Spleen (tissue), 11 donors: ENCODE results near the gene SOX11. TPM values are rescaled to one million over a fixed set of nuclear protein-coding genes. Genes with fewer than 3 reads are reported as not detected.

Source experiments
- DNase-seq: peaks from one replicate; pipeline ENCODE4 v3.0.0-alpha.2; 2020
- H3K27ac ChIP-seq, 8 donors: fragments of 200-600 bp; sonication (generic) in 7 of 8; 1 replicate in 4 of 8; 2 replicates in 4 of 8; pipeline versions ENCODE4 v1.5.0 to v1.8.0; 2016 to 2021; ENCODE audit warnings: inconsistent platforms in 4 of 8, mild to moderate bottlenecking in 4 of 8, moderate library complexity in 1 of 8
- H3K27me3 ChIP-seq, 7 donors: fragments of 200-600 bp; sonication (generic) in 6 of 7; replicated peaks in 1 of 7; 1 replicate in 4 of 7; 2 replicates in 3 of 7; pipeline versions ENCODE4 v1.5.0 to v1.8.0; 2016 to 2021; ENCODE audit warnings: inconsistent platforms in 3 of 7, mild to moderate bottlenecking in 1 of 7
- H3K36me3 ChIP-seq, 6 donors: fragments of 200-600 bp; sonication (generic) in 5 of 6; 1 replicate in 4 of 6; 2 replicates in 2 of 6; pipeline versions ENCODE4 v1.5.0 to v1.8.0; 2016 to 2021; ENCODE audit warnings: inconsistent platforms in 2 of 6
- H3K4me1 ChIP-seq, 6 donors: fragments of 200-600 bp; sonication (generic) in 5 of 6; 1 replicate in 3 of 6; 2 replicates in 3 of 6; pipeline versions ENCODE4 v1.5.0 to v1.8.0; 2016 to 2021; ENCODE audit warnings: inconsistent platforms in 3 of 6
- H3K4me3 ChIP-seq, 8 donors: fragments of 200-600 bp; sonication (generic) in 7 of 8; 1 replicate in 4 of 8; 2 replicates in 4 of 8; pipeline versions ENCODE4 v1.5.0 to v1.8.0; 2016 to 2021; ENCODE audit warnings: inconsistent platforms in 4 of 8, mild to moderate bottlenecking in 4 of 8, moderate library complexity in 2 of 8
- H3K9me3 ChIP-seq, 8 donors: fragments of 200-600 bp; sonication (generic) in 7 of 8; 1 replicate in 4 of 8; 2 replicates in 4 of 8; pipeline versions ENCODE4 v1.5.0 to v1.8.0; 2016 to 2021; ENCODE audit warnings: inconsistent platforms in 4 of 8
- POLR2A ChIP-seq, 3 donors: fragments of 450-650 bp; IDR thresholded peaks; one replicate each; pipeline ENCODE4 v1.5.1; 2017; ENCODE audit warnings: antibody characterized with exemption in 3 of 3, mild to moderate bottlenecking in 1 of 3
- POLR2AphosphoS5 ChIP-seq, 3 donors: sonication (generic); formaldehyde crosslinking; IDR thresholded peaks; one replicate each; pipeline ENCODE4 v1.5.1; 2017; ENCODE audit warnings: antibody characterized with exemption in 3 of 3
- WGBS, 5 donors: extraction: QIAGEN DNeasy Blood & Tissue Kit in 3 of 5; methylation state at CpG; one replicate each; pipeline versions ENCODE4 v1.1.5 to v1.1.7; 2013 to 2018; 5-methylcytosine and 5-hydroxymethylcytosine counted together
- intact Hi-C: fragments of 100-400 bp; cut with DNase I; formaldehyde crosslinking; loops from one replicate; pipeline ENCODE4 v1.15.0; 2023; ENCODE audit warnings: low total_unique reads
- polyA plus RNA-seq, 3 donors: library from polyadenylated mRNA; stranded (reverse); fragments of 200-250 nt; gene quantifications; one replicate each; pipeline ENCODE4 v1.2.1, GENCODE V29; 2013
- total RNA-seq, 7 donors: library from RNA; depleted of rRNA in 3 of 7; stranded (reverse); fragments of >200 nt in 3 of 7; fragmentation: NEBNext Ultra II Directional in 4 of 7; extraction: Animal tissue kit (Norgen Biotek cat#: 25700) in 4 of 7; gene quantifications; one replicate each; pipeline versions ENCODE4 v1.1.0 to v1.2.1, GENCODE V29; 2016 to 2021
- TF ChIP-seq, protein P1 (sequence below), 11 experiments: fragments of 200-600 bp in 7 of 11; fragments of 450-650 bp in 4 of 11; sonication (generic) in 4 of 11; IDR thresholded peaks in 8 of 11; conservative IDR thresholded peaks in 3 of 11; 1 replicate in 7 of 11; 2 replicates in 4 of 11; pipeline versions ENCODE4 v1.4.0 to v1.8.0; 2016 to 2021; ENCODE audit warnings: antibody characterized with exemption in 11 of 11, inconsistent platforms in 4 of 11, mild to moderate bottlenecking in 1 of 11
- donor health status: healthy with polysubstance abuse.
- donor health status: DM: no; HTN: no; CAD: no; lungs with moderate emphysema.
- donor health status: DM: no; HTN: no; CAD: no.
- donor health status: Bipolar disorder and iron deficiency.
- donor health status: healthy.
- donor health status: DM: no; HTN: no; CAD: no.
- donor health status: DM: yes; HTN: yes; CAD: no.

The SOX11 gene
- total and polyA plus RNA-seq, 10 donors: 0.09 to 0.92 (median 0.29) TPM

DNA sequence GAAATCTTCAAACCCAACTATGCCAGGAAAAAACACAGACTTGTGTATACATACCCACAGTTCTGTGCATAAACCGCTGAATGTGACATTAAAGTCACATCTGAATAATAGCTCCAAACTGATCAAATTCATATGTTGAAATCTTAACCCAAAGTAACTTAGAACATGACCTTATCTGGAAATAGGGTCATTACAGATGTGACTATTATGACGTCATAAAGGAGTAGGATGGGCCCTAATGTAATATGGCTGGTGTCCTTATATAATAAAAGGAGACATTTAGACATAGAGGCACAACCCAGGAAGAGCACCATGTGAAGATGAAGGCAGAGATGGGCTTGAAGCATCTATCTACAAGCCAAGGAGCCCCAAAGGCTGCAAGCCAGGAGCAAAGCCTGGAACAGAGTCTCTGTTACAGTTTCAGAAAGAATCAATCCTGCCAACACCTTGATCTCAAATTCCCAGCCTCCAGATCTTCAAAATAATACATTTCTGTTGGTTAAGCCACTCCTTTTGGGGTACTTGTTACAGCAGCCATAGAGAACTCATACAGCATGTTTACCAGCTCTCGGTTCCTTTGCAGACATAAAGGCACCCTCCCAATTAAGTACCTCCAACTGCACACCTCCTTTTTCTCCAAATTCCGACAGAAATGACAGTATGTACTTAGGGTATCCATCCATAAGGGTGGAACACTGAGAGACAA lies 27.6 kb downstream of the SOX11 start:
- intact Hi-C loops: no loop called here
- TF ChIP-seq, protein P1, sequence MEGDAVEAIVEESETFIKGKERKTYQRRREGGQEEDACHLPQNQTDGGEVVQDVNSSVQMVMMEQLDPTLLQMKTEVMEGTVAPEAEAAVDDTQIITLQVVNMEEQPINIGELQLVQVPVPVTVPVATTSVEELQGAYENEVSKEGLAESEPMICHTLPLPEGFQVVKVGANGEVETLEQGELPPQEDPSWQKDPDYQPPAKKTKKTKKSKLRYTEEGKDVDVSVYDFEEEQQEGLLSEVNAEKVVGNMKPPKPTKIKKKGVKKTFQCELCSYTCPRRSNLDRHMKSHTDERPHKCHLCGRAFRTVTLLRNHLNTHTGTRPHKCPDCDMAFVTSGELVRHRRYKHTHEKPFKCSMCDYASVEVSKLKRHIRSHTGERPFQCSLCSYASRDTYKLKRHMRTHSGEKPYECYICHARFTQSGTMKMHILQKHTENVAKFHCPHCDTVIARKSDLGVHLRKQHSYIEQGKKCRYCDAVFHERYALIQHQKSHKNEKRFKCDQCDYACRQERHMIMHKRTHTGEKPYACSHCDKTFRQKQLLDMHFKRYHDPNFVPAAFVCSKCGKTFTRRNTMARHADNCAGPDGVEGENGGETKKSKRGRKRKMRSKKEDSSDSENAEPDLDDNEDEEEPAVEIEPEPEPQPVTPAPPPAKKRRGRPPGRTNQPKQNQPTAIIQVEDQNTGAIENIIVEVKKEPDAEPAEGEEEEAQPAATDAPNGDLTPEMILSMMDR (IDR thresholded peaks at IDR 0.05 in 8 of 11, conservative IDR thresholded peaks at IDR 0.05 in 3 of 11): no peak
- TF ChIP-seq POLR2A (IDR thresholded peaks at IDR 0.05) (no peak), POLR2AphosphoS5 (IDR thresholded peaks at IDR 0.05) (no peak)
- no peaks in the 10 kb centered on the region for H3K4me1 ChIP-seq
- no peak overlapping the region for H3K4me3 ChIP-seq
- WGBS, 5 donors: 56 to 89% (median 78%) methylated on average over 4 of the region's 4 CpGs
- no peaks in the 10 kb centered on the region for H3K36me3 ChIP-seq
- peaks cover 0 to 10% (median 0%) of the 10 kb centered on the region in 7 donors for H3K27me3 ChIP-seq
- H3K27ac ChIP-seq: no peak overlapping the region
- DNase-seq: no peak
- peaks cover 0 to 23% (median 5%) of the 10 kb centered on the region in 8 donors for H3K9me3 ChIP-seq

DNA sequence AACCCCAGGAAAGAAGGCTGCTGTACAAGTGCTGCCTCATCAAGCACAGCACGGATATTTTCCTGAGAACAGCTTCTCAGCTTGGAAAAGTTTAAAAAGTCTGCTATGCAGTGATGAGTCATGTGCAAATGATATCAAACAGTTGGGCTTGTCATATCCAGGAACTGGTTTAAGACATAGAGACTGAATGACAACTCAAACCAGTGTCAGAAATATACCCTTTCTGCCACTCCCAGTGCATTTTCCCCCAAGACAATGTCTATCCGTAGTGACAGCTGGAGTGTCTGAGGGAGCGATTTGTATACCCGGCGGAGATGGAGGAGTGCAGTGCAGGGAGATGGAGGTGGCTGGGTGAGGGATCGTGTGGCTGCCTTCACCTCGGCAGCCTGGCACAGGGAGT lies 28.2 kb downstream of the SOX11 start:
- Histone ChIP-seq H3K27ac (no peak overlapping the region), H3K36me3 (no peaks in the 10 kb centered on the region), H3K4me1 (no peaks in the 10 kb centered on the region), H3K4me3 (no peak overlapping the region), H3K27me3 (peaks cover 0 to 10% (median 0%) of the 10 kb centered on the region in 7 donors), H3K9me3 (peaks cover 0 to 23% (median 5%) of the 10 kb centered on the region in 8 donors)
- TF ChIP-seq POLR2AphosphoS5 (IDR thresholded peaks at IDR 0.05): no peak
- TF ChIP-seq POLR2A (IDR thresholded peaks at IDR 0.05): no peak
- TF ChIP-seq, protein P1 (IDR thresholded peaks at IDR 0.05 in 8 of 11, conservative IDR thresholded peaks at IDR 0.05 in 3 of 11): no peak
- DNase-seq: no peak
- WGBS, 5 donors: 73 to 82% (median 78%) methylated on average over 7 of the region's 7 CpGs
- intact Hi-C loops: no loop called here

DNA sequence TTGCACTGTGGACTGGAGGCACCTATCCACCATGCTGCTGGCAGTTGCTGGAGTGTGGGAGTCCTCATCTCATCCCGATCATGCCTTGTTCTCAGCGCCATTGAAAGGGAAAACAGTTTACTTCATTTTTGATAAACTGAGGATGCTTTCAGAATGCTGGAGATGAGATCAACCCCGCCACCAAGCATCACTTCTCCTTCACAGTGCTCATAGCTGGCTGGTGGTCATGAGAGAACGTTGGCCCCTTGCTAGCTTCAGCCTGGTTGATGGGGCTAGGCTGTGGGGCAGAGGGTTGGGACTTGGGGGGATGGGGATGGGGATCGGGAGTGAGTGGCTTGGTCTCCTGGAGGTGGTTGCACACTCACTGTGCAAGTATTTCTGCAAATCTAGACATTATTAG lies 30.1 kb downstream of the SOX11 start:
- DNase-seq: no peak
- peaks cover 0 to 6% (median 0%) of the 10 kb centered on the region in 6 donors for H3K4me1 ChIP-seq
- H3K9me3 ChIP-seq: peaks cover 0 to 23% (median 5%) of the 10 kb centered on the region in 8 donors
- WGBS, 5 donors: 73 to 89% (median 83%) methylated on average over 5 of the region's 5 CpGs
- H3K27ac ChIP-seq: no peak overlapping the region
- H3K4me3 ChIP-seq: no peak overlapping the region
- H3K36me3 ChIP-seq: no peaks in the 10 kb centered on the region
- TF ChIP-seq POLR2A (IDR thresholded peaks at IDR 0.05): no peak
- TF ChIP-seq, protein P1 (IDR thresholded peaks at IDR 0.05 in 8 of 11, conservative IDR thresholded peaks at IDR 0.05 in 3 of 11): no peak
- intact Hi-C loops: no loop called here
- peaks cover 0 to 20% (median 0%) of the 10 kb centered on the region in 7 donors for H3K27me3 ChIP-seq
